Sciatic nerve (tissue), 1 donor: ENCODE results near the gene CBLL2. TPM values are rescaled to one million over a fixed set of nuclear protein-coding genes. Genes with fewer than 3 reads are reported as not detected.

ENCODE experiments used
- total RNA-seq: library from RNA; stranded (reverse); fragmentation: NEBNext Ultra II Directional; extraction: Animal tissue kit (Norgen Biotek cat#: 25700); gene quantifications from one replicate; pipeline ENCODE4 v1.2.1, GENCODE V29; 2021
- donor health status: DM: no; HTN: no; CAD: no.

CBLL2 gene
- total RNA-seq, 1 donor from 2014 or later: not detected

Other genes starting within 250 kb of the CBLL2 start
- 0.09 TPM for gene PHEX, start 240.6 kb upstream of the CBLL2 start, total RNA-seq